Measurements from ENCODE around the gene CAMK1D.

DNA sequence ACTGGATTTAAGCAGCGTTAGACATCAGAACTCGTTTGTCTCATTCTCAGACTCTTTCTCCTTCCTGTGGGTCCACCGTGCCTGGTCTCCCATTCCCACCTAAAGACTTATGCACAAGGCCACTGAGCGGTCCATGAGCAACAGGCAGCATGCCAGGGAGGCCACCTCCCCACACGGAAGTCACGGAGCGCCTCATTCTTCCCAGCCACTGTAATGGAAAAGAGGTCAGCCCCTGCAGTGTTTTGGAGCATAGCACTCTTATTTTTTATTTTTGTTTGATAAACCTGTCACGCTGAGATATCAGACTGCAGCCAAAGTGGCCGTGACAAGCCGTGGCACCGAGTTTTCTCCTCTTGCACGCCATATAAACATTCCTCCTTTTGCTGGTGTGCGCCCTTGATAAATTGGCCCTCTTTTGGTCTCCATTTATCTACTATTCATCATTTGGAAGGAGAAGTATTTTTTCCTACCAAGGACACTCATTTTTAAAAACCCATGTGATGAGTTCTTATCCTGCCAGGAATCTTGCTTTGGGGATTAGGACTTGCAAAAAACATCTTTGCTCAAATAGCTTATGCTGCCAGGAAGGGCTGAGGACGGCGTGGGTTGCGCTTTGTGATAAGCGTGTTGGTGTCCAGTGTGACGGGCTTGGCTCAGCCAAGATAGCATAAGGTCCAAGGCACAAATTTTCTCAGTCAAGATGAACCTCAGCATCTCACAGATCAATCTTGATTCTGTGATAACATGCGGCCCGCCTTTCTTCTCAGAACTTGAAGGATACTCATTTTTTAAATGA, 446.2 kb downstream of the CAMK1D start:
- TF ChIP-seq, protein P1, sequence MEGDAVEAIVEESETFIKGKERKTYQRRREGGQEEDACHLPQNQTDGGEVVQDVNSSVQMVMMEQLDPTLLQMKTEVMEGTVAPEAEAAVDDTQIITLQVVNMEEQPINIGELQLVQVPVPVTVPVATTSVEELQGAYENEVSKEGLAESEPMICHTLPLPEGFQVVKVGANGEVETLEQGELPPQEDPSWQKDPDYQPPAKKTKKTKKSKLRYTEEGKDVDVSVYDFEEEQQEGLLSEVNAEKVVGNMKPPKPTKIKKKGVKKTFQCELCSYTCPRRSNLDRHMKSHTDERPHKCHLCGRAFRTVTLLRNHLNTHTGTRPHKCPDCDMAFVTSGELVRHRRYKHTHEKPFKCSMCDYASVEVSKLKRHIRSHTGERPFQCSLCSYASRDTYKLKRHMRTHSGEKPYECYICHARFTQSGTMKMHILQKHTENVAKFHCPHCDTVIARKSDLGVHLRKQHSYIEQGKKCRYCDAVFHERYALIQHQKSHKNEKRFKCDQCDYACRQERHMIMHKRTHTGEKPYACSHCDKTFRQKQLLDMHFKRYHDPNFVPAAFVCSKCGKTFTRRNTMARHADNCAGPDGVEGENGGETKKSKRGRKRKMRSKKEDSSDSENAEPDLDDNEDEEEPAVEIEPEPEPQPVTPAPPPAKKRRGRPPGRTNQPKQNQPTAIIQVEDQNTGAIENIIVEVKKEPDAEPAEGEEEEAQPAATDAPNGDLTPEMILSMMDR (IDR thresholded peaks at IDR 0.05), result no peak
- no peak for TF ChIP-seq POLR2A (IDR thresholded peaks at IDR 0.05)
